H9 (cell line): ENCODE measurements around the gene HERC3. TPM values are rescaled to one million over a fixed set of nuclear protein-coding genes. Genes with fewer than 3 reads are reported as not detected.

ENCODE experiments used
- DNase-seq: peaks from one replicate; pipeline ENCODE4 v3.0.0-alpha.2; 2017
- H2AFZ ChIP-seq: one replicate; pipeline ENCODE4 v1.6.1; 2013; ENCODE audit warnings: mild to moderate bottlenecking, low read length, control low read depth, moderate library complexity
- H2AK5ac ChIP-seq: 2 replicates; pipeline ENCODE4 v1.6.1; 2013; ENCODE audit warnings: low read length, control low read depth, mixed read lengths; ENCODE audit not compliant: insufficient read length
- H2BK120ac ChIP-seq: one replicate; pipeline ENCODE4 v1.6.1; 2013; ENCODE audit warnings: low read depth, mild to moderate bottlenecking, low read length, control low read depth, inconsistent platforms; ENCODE audit not compliant: poor library complexity, severe bottlenecking
- H2BK12ac ChIP-seq: 2 replicates; pipeline ENCODE4 v1.6.1; 2013; ENCODE audit warnings: low read length, control low read depth, mixed read lengths, low read depth; ENCODE audit not compliant: insufficient read length
- H2BK15ac ChIP-seq: 2 replicates; pipeline ENCODE4 v1.6.1; 2013; ENCODE audit warnings: low read depth, low read length, control low read depth
- H2BK20ac ChIP-seq: one replicate; pipeline ENCODE4 v1.6.1; 2013; ENCODE audit warnings: low read depth, mild to moderate bottlenecking, low read length, control low read depth, inconsistent platforms; ENCODE audit not compliant: poor library complexity, severe bottlenecking
- H2BK5ac ChIP-seq: 2 replicates; pipeline ENCODE4 v1.6.1; 2013; ENCODE audit warnings: low read length, control low read depth, mixed read lengths; ENCODE audit not compliant: insufficient read length
- H3K14ac ChIP-seq: 2 replicates; pipeline ENCODE4 v1.6.1; 2013; ENCODE audit warnings: low read length, control low read depth; ENCODE audit not compliant: insufficient read depth
- H3K18ac ChIP-seq: 2 replicates; pipeline ENCODE4 v1.6.1; 2013; ENCODE audit warnings: low read depth, mild to moderate bottlenecking, mixed read lengths, low read length, control low read depth; ENCODE audit not compliant: insufficient read length
- H3K23ac ChIP-seq: 2 replicates; pipeline ENCODE4 v1.6.1; 2013; ENCODE audit warnings: low read length, control low read depth, mixed read lengths, low read depth; ENCODE audit not compliant: insufficient read length
- H3K23me2 ChIP-seq: 2 replicates; pipeline ENCODE4 v1.6.1; 2013; ENCODE audit warnings: low read depth, mild to moderate bottlenecking, mixed read lengths, low read length, control low read depth; ENCODE audit not compliant: insufficient read length, poor library complexity, severe bottlenecking
- H3K27ac ChIP-seq: 2 replicates; pipeline ENCODE4 v1.5.1; 2013; ENCODE audit warnings: low read length, control low read depth, mixed read lengths, low read depth; ENCODE audit not compliant: insufficient read length
- H3K27me3 ChIP-seq: 2 replicates; pipeline ENCODE4 v1.6.1; 2013; ENCODE audit warnings: low read length, control low read depth, inconsistent platforms; ENCODE audit not compliant: insufficient read depth
- H3K4ac ChIP-seq: 2 replicates; pipeline ENCODE4 v1.6.1; 2013; ENCODE audit warnings: low read depth, mild to moderate bottlenecking, control low read depth, inconsistent platforms, low read length, moderate library complexity
- H3K4me1 ChIP-seq: 2 replicates; pipeline ENCODE4 v1.6.1; 2013; ENCODE audit warnings: low read length, control low read depth, inconsistent platforms; ENCODE audit not compliant: insufficient read depth
- H3K4me2 ChIP-seq: 2 replicates; pipeline ENCODE4 v1.6.1; 2013; ENCODE audit warnings: low read length, control low read depth, mixed read lengths; ENCODE audit not compliant: insufficient read length, insufficient read depth
- H3K56ac ChIP-seq: 2 replicates; pipeline ENCODE4 v1.6.1; 2013; ENCODE audit warnings: low read depth, mild to moderate bottlenecking, mixed read lengths, low read length, control low read depth; ENCODE audit not compliant: insufficient read length
- H3K79me1 ChIP-seq: 2 replicates; pipeline ENCODE4 v1.6.1; 2013; ENCODE audit warnings: low read depth, mild to moderate bottlenecking, moderate library complexity, low read length, control low read depth, inconsistent platforms; ENCODE audit not compliant: insufficient read depth, poor library complexity, severe bottlenecking
- H3K79me2 ChIP-seq: 2 replicates; pipeline ENCODE4 v1.6.1; 2013; ENCODE audit warnings: low read length, control low read depth, inconsistent platforms; ENCODE audit not compliant: insufficient read depth
- H3K9ac ChIP-seq: 2 replicates; pipeline ENCODE4 v1.6.1; 2013; ENCODE audit warnings: low read length, control low read depth, mixed read lengths; ENCODE audit not compliant: insufficient read length; ENCODE audit errors: extremely low read depth
- H3K9me3 ChIP-seq: one replicate; pipeline ENCODE4 v1.6.1; 2013; ENCODE audit warnings: low read depth, low read length, inconsistent platforms; ENCODE audit not compliant: control insufficient read depth
- H3T11ph ChIP-seq: one replicate; pipeline ENCODE4 v1.6.1; 2013; ENCODE audit warnings: mild to moderate bottlenecking, low read length, control low read depth, inconsistent platforms
- H4K20me1 ChIP-seq: one replicate; pipeline ENCODE4 v1.6.1; 2013; ENCODE audit not compliant: control insufficient read depth, insufficient read length, insufficient read depth
- H4K5ac ChIP-seq: 2 replicates; pipeline ENCODE4 v1.6.1; 2013; ENCODE audit warnings: low read depth, mild to moderate bottlenecking, mixed read lengths, low read length, control low read depth; ENCODE audit not compliant: insufficient read length
- H4K8ac ChIP-seq: replicated peaks from 2 replicates; pipeline ENCODE4 v1.6.1; 2013; ENCODE audit warnings: low read length, control low read depth, mixed read lengths, low read depth; ENCODE audit not compliant: insufficient read length
- H4K91ac ChIP-seq: 2 replicates; pipeline ENCODE4 v1.6.1; 2013; ENCODE audit warnings: low read depth, mild to moderate bottlenecking, moderate library complexity, mixed read lengths, low read length, control low read depth; ENCODE audit not compliant: insufficient read length
- H3K27ac Mint-ChIP-seq, 3 experiments: 2 replicates in 2 of 3; 3 replicates in 1 of 3; pipeline ENCODE4 v1.8.0; 2020 to 2021; ENCODE audit warnings: mixed read lengths in 3 of 3, mild to moderate bottlenecking in 1 of 3, moderate library complexity in 1 of 3
- H3K27me3 Mint-ChIP-seq: 2 replicates; pipeline ENCODE4 v1.8.0; 2021; ENCODE audit warnings: low read depth, mild to moderate bottlenecking, moderate library complexity, mixed read lengths
- H3K36me3 Mint-ChIP-seq, 3 experiments: 2 replicates in 2 of 3; 3 replicates in 1 of 3; pipeline ENCODE4 v1.8.0; 2020 to 2021; ENCODE audit warnings: low read depth in 3 of 3, mixed read lengths in 3 of 3; ENCODE audit not compliant: insufficient read depth in 1 of 3
- H3K4me1 Mint-ChIP-seq, 2 experiments: 2 replicates each; pipeline ENCODE4 v1.8.0; 2020; ENCODE audit warnings: mixed read lengths in 2 of 2
- H3K4me3 Mint-ChIP-seq, 2 experiments: 2 replicates in 1 of 2; 3 replicates in 1 of 2; pipeline ENCODE4 v1.8.0; 2020 to 2021; ENCODE audit warnings: mild to moderate bottlenecking in 2 of 2, mixed read lengths in 2 of 2, moderate library complexity in 1 of 2
- H3K9me3 Mint-ChIP-seq, 2 experiments: 2 replicates in 1 of 2; 3 replicates in 1 of 2; pipeline ENCODE4 v1.8.0; 2020; ENCODE audit warnings: mild to moderate bottlenecking in 2 of 2, mixed read lengths in 2 of 2, moderate library complexity in 1 of 2
- CTCF ChIP-seq: fragments of 200-600 bp; sonication (generic); conservative IDR thresholded peaks from 3 replicates; pipeline ENCODE4 v1.8.0; 2021; ENCODE audit warnings: antibody characterized with exemption, mild to moderate bottlenecking
- WGBS: extraction: QIAGEN DNeasy Blood & Tissue Kit; methylation state at CpG from one replicate; pipeline ENCODE4 v1.1.7; 2013; ENCODE audit warnings: missing lambda C conversion rate, low lambda C conversion rate, mixed read lengths; ENCODE audit not compliant: insufficient read length; ENCODE audit errors: extremely low coverage; 5-methylcytosine and 5-hydroxymethylcytosine counted together
- total RNA-seq: library from RNA; stranded (reverse); gene quantifications from 2 replicates; pipeline ENCODE4 v1.2.1, GENCODE V29; 2021

The HERC3 gene
- total RNA-seq, 1 experiment from 2014 or later = 2.9 TPM

- Histone ChIP-seq H3K14ac (no peak overlapping the region), H3K9me3 (no peaks in the 10 kb centered on the region), H4K20me1 (no peaks in the 10 kb centered on the region), H3K4ac (no peak overlapping the region), H4K91ac (no peak overlapping the region), H2AFZ (no peak overlapping the region), H4K5ac (no peak overlapping the region), H3K23ac (no peak overlapping the region), H3K56ac (no peak overlapping the region), H3K18ac (no peak overlapping the region), H3T11ph (no peak overlapping the region), H3K23me2 (peaks cover 4% of the 10 kb centered on the region), H3K4me2 (no peak overlapping the region), H3K4me1 (no peaks in the 10 kb centered on the region), H2BK20ac (no peak overlapping the region), H3K27ac (no peak overlapping the region), H2BK12ac (no peak overlapping the region), H3K79me2 (no peaks in the 10 kb centered on the region), H3K9ac (no peak overlapping the region), H3K27me3 (no peaks in the 10 kb centered on the region), H3K79me1 (no peaks in the 10 kb centered on the region), H4K8ac (no peak overlapping the region), H2BK15ac (no peak overlapping the region), H2AK5ac (no peak overlapping the region), H2BK5ac (no peak overlapping the region), H2BK120ac (no peak overlapping the region)
- Mint-ChIP-seq H3K4me3 (no peak overlapping the region), H3K4me1 (peaks cover 14 to 15% of the 10 kb centered on the region in 2 experiments), H3K27me3 (peaks cover 29% of the 10 kb centered on the region), H3K36me3 (no peaks in the 10 kb centered on the region), H3K27ac (no peak overlapping the region), H3K9me3 (peaks cover 0 to 4% of the 10 kb centered on the region in 2 experiments; a peak in 2 of 5 replicates)
- DNase-seq = no peak
- no CpG with 5 or more reads among the region's 1 CpG for WGBS
- no peak for TF ChIP-seq CTCF
These were observed 5.0 kb upstream of the HERC3 start for GRCh38 chr4:88587306-88587705.
